ENCODE data around the gene PREX1.

Gene PREX1

DNA sequence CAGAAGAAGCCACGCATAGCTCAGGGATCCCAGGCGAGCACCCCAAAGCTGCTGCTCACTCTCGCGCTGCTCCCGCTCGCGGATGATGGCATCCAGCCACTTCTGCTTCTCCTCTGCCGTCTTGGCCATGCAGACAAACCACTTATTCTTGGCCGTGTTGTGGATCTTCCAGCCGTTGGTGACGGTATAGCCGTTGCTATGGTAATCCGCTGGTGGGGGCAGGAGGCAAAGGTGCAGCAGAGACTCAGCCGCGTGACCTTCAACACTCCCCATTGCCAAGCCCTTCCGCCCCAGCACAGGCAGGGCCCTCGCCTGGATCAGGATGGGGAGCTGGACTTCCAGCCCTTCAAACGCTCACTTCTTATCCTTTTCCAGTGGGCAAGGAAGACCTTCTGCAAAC is 136.9 kb downstream of the PREX1 start:
- peaks cover 20% of the 10 kb centered on the region for H3K4me1 ChIP-seq
- H3K9ac ChIP-seq, result no peak overlapping the region
- no peak overlapping the region for H3K27ac ChIP-seq
- peaks cover 7% of the 10 kb centered on the region; the same call in 1 of the 2 replicates for H3K36me3 ChIP-seq
- no peak overlapping the region for H3K4me3 ChIP-seq
- H3K27me3 ChIP-seq, result no peaks in the 10 kb centered on the region
- H3K9me3 ChIP-seq, result no peaks in the 10 kb centered on the region
- no peak overlapping the region for H3K4me2 ChIP-seq
- no peaks in the 10 kb centered on the region for H4K20me1 ChIP-seq
- TF ChIP-seq Cebpa-rat (IDR thresholded peaks at IDR 0.05), result no peak

DNA sequence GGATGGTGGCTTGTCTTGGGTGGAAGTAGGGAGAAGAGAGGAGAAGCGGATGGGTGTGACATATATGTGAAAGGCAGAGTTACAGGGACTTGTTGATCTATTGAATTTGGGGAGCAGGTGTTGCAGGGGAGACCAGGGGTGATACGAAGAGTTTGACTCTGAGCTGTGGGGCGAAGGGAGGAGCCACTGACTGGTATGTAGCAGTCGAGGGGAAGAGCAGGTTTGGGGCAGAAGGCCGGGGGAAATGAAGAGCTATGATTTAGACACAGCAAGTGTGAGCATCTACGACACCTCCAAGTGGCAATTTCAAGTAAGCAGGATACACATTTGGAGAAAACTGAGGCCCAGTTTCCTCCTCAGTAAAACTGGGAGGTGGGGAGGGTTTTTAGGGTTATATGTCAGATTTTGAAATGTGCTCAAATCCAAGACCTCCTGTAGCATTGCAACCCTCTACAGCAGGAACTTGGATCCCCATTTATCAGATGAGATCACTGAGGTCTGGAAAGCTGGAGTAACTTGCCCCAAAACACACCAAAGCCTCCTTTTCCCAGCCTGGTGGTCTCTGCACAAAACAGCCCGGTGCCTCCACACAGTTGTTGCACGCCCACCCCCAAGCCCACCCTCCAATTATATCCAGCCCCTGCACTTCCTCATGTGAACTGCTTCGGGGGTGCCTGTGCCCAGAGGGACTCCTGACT is 137.8 kb downstream of the PREX1 start:
- Histone ChIP-seq H3K4me3 (no peak overlapping the region), H3K27ac (no peak overlapping the region), H3K4me2 (no peak overlapping the region), H4K20me1 (no peaks in the 10 kb centered on the region), H3K27me3 (no peaks in the 10 kb centered on the region), H3K9ac (no peak overlapping the region), H3K4me1 (peaks cover 29% of the 10 kb centered on the region), H3K36me3 (peaks cover 7% of the 10 kb centered on the region; the same call in 1 of the 2 replicates), H3K9me3 (no peaks in the 10 kb centered on the region)
- no peak for TF ChIP-seq Cebpa-rat (IDR thresholded peaks at IDR 0.05)

DNA sequence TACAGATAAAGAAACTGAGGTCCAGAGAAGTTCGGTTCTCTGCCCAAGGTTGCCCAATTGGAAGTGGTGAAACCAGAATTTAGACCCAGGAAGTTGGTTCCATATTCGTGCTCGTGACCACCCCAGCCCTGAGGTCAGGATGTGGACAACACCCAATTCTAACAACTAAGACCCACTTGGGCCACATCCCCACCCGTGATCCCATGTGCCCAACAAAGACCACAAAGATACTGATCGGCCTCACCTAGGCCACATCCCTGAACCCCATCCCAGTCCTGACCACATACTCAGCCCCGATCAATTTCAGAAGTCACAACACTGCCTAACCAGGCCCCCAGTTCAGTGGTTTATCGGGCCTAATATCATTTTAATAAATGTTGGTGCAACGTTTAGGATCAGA is 138.4 kb downstream of the PREX1 start:
- no peaks in the 10 kb centered on the region for H4K20me1 ChIP-seq
- H3K27ac ChIP-seq, result no peak overlapping the region
- H3K4me1 ChIP-seq, result peaks cover 35% of the 10 kb centered on the region
- peaks cover 5% of the 10 kb centered on the region; the same call in 1 of the 2 replicates for H3K36me3 ChIP-seq
- H3K27me3 ChIP-seq, result no peaks in the 10 kb centered on the region
- no peaks in the 10 kb centered on the region for H3K9me3 ChIP-seq
- no peak overlapping the region for H3K4me2 ChIP-seq
- no peak for TF ChIP-seq Cebpa-rat (IDR thresholded peaks at IDR 0.05)
- H3K9ac ChIP-seq, result no peak overlapping the region
- H3K4me3 ChIP-seq, result no peak overlapping the region

DNA sequence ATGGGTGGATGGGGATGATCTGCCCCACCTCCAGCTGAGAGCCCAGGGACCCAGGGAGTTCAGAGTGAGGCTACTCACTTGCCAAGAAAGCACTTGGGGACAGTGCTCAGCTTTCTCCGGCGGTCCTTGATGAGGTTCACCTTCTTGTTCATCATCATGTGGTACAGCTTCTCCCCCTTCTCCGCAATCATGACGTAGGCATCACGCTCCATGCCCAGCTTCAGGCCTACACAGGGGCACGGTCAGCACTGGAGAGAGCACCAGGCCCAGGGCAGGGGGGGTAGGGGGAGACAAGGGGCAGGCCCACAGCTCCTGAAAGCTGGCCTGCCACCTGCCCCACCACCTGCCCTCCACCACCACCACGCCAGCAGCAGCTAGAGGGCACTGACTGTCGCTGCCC is 139.2 kb downstream of the PREX1 start:
- Histone ChIP-seq H3K27me3 (no peaks in the 10 kb centered on the region), H3K4me2 (no peak overlapping the region), H4K20me1 (no peaks in the 10 kb centered on the region), H3K4me3 (no peak overlapping the region), H3K36me3 (peaks cover 3% of the 10 kb centered on the region; the same call in 1 of the 2 replicates), H3K9me3 (no peaks in the 10 kb centered on the region), H3K4me1 (peaks cover 43% of the 10 kb centered on the region), H3K9ac (no peak overlapping the region), H3K27ac (no peak overlapping the region)
- TF ChIP-seq Cebpa-rat (IDR thresholded peaks at IDR 0.05), result no peak

DNA sequence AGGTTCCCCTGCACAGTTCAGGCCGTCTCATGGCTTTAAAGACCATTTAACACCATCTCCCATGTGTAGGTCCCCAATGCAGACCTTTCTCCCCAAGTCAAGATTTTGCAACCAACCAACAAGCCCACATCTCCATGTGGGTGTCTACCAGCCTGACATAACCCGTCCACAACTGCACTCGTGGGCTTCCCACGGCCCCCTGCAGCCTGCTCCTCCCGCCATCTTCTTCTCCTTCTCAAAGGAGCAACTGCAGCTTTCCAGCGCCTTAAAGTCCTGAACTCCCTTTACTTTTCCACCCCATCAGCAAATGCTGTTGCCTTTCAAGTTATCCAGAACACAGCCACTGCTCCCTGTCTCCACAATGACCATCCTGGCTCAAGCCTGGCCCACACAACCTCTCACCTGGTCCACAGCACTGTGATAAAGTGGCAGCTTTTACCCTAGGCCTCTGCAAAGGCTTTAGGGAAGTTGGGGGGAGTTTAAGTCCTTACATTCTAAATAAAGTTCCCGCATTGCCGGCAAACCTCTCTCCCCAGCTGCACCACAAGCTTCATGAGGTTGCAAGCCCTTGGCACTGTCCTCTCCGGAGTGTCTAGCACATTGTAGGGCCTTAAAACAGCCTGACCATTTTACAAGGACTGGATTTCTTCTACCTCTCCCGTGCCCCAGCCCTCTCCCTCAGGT is 140.5 kb downstream of the PREX1 start:
- Histone ChIP-seq H3K36me3 (peaks cover 3% of the 10 kb centered on the region; the same call in 1 of the 2 replicates), H3K4me3 (no peak overlapping the region), H3K4me1 (peaks cover 56% of the 10 kb centered on the region), H3K27ac (0 out of 2 replicates have a peak overlapping the region, but pooled peaks have one; percentile 20), H3K4me2 (peak overlapping the region; percentile 22), H3K9me3 (no peaks in the 10 kb centered on the region), H3K9ac (no peak overlapping the region), H3K27me3 (no peaks in the 10 kb centered on the region), H4K20me1 (no peaks in the 10 kb centered on the region)
- no peak for TF ChIP-seq Cebpa-rat (IDR thresholded peaks at IDR 0.05)

DNA sequence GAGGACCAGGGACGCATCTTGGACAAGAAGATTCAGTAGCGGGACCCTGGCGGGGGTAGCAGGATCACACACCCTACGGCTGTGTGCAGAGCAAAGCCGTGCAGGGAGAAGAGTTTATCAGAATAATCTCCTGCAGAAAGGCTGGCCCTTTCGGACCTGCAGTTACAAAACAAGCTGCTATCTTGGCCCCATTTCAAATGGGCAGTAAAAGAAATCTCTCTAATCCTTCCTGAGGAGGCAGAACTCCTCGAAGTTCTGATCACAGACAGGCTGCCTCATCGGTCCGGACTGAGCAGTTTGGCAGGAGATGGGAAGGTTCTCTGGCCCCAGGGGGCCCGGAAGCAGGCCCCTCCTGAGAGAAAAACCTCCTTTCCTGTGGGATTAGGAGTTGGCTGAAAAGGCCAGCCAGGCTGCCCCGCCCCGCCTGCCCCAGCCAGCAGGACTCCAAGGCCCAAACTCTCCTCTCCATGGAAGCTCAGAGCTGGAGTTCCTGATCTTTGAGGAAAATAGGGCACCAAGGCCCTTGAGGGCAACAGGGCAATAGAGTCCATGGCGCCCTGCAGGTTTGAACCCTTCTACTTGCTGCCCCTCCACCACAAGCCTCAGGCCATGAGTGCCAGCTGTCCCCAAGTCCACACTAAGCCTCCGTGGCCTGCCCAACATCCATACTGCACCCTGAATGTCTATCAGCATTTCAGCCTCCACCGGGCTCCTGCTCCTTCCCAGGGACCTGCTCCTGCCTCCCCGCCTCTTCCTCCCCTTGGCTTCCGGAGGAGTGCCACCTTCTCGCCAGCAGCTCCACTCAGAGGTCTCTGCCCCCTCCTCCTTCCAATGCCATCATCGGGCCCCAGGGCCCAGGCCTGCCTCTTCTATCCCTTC is 141.3 kb downstream of the PREX1 start:
- Histone ChIP-seq H3K4me3 (no peak overlapping the region), H3K4me1 (peaks cover 64% of the 10 kb centered on the region), H3K36me3 (peaks cover 3% of the 10 kb centered on the region; the same call in 1 of the 2 replicates), H3K4me2 (peak overlapping the region; percentile 87), H3K27me3 (no peaks in the 10 kb centered on the region), H3K27ac (no peak overlapping the region), H4K20me1 (no peaks in the 10 kb centered on the region), H3K9me3 (no peaks in the 10 kb centered on the region), H3K9ac (no peak overlapping the region)
- no peak for TF ChIP-seq Cebpa-rat (IDR thresholded peaks at IDR 0.05)

DNA sequence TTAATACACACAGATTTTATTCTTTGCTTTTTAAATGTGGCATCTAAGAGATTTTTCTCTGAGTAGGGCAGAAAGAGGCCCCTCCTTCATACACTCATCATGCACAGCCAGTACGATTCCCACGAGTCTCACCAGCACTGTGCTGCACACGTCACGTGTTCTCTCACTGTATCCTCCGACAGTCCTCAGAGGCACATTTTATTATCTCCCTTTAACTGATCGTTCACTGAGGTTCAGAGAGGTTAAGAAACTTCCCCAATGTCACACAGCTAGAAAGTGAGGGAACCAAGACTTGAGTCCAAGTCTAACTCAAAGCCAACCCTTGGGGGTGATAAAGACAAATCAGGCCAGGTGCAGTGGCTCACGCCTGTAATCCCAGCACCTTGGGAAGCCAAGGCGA is 142.5 kb downstream of the PREX1 start:
- no peaks in the 10 kb centered on the region for H3K27me3 ChIP-seq
- H3K4me1 ChIP-seq, result peaks cover 64% of the 10 kb centered on the region
- no peak overlapping the region for H3K4me3 ChIP-seq
- peak overlapping the region; percentile 12; the same call in 1 of the 2 replicates for H3K27ac ChIP-seq
- 0 out of 2 replicates have a peak overlapping the region, but pooled peaks have one; percentile 18 for H3K9ac ChIP-seq
- no peaks in the 10 kb centered on the region for H3K9me3 ChIP-seq
- no peaks in the 10 kb centered on the region for H4K20me1 ChIP-seq
- peak overlapping the region; percentile 87 for H3K4me2 ChIP-seq
- H3K36me3 ChIP-seq, result no peaks in the 10 kb centered on the region; the same call in 1 of the 2 replicates
- TF ChIP-seq Cebpa-rat (IDR thresholded peaks at IDR 0.05), result no peak

DNA sequence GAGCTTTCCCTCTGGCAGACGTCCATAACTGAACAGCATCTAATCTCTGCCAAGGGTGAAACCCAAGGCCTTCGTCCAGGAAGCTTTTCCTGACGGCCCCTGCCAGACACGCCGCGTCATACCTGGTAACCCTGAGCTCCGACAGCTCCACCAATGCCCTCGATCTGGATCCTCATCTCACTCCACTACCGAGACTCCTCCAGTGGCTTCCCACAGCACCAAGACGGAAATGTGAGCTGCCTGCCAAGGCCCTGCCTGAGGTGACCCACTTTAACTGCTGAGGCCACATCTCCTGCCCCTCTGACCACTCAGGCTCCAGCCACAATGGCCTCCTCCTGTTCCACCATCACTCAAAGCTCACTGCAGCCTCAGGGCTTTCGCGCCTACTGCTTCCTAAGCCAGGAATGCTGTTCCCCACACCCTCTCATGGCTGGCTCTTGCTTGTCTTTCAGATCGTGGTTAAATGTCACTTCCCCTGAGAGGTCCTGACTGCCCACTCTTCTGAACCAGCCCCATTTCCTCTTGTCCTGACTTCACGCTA is 143.2 kb downstream of the PREX1 start:
- no peak overlapping the region for H3K4me3 ChIP-seq
- no peaks in the 10 kb centered on the region for H3K27me3 ChIP-seq
- no peak overlapping the region for H3K9ac ChIP-seq
- no peaks in the 10 kb centered on the region; the same call in 1 of the 2 replicates for H3K36me3 ChIP-seq
- peak overlapping the region; percentile 12; the same call in 1 of the 2 replicates for H3K27ac ChIP-seq
- H4K20me1 ChIP-seq, result no peaks in the 10 kb centered on the region
- peak overlapping the region; percentile 87 for H3K4me2 ChIP-seq
- H3K9me3 ChIP-seq, result no peaks in the 10 kb centered on the region
- no peak for TF ChIP-seq Cebpa-rat (IDR thresholded peaks at IDR 0.05)
- peaks cover 68% of the 10 kb centered on the region for H3K4me1 ChIP-seq

DNA sequence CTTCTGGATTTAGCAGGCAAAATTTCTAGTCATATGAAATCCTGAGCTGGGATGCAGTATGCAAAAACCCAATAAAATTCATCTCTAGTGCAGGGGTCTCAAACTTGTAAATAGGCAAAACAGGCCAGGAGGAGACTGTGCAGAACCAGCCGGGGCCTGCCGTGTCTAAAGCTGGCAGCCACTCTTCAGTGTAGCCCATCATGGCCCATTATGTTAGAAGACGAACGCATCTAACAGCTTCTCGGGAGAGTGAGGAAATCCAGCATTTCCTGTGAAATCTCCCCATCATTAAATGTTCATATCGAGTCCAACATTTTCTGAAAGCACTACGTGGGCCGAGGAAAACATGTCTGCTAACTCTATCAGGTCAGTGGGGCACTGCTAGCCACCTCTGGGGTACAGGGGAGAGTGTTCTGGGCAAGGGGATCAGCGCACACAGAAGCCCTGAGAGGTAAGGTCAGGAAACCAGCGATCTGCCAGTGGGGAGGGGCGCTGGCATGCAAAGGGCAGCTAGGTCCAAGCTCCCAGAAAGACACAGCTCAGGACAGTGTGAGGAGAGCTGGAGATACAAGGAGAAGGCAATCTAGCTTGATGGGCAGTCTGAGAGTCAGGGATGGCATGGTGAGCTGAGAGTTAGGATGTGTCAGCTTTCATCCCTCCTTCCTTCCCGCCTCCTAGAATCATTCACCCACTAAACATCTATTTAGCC is 144.2 kb downstream of the PREX1 start:
- Histone ChIP-seq H3K27ac (peak overlapping the region; percentile 67; the same call in 1 of the 2 replicates), H3K4me2 (peak overlapping the region; percentile 87), H3K36me3 (no peaks in the 10 kb centered on the region; the same call in 1 of the 2 replicates), H3K4me3 (no peak overlapping the region), H4K20me1 (no peaks in the 10 kb centered on the region), H3K27me3 (no peaks in the 10 kb centered on the region), H3K9me3 (no peaks in the 10 kb centered on the region), H3K4me1 (peaks cover 68% of the 10 kb centered on the region), H3K9ac (peak overlapping the region; percentile 65; the same call in 1 of the 2 replicates)
- TF ChIP-seq Cebpa-rat (IDR thresholded peaks at IDR 0.05), result no peak
